ENCODE results near the gene VIPAS39.
A peak's percentile ranks its signal among the peaks of the same experiment; 100 is the strongest.

The VIPAS39 gene

GRCh38 chr14:77390188-77390587 lies 67.2 kb downstream of the VIPAS39 start:
- DNase-seq = no peak

DNA sequence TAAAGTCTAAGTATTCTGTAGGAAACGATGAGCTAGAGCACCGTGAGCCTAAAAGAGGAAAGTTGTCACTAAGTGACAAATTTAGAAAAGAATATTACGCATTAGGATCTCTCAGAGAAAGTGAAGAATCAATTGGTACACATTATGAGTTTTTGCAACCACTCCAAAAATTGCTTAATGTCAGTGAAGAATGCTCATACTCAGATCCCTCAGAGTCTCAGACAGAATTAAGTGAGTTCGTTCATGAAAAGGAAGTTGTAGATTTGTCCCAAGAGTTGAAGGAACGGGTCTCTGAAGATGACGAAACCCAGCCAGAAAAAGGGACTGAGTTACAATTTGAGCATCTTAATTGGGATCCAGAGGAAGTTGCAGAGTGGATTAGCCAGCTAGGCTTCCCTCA lies 78.7 kb downstream of the VIPAS39 start:
- peak; percentile 62 for DNase-seq

GRCh38 chr14:77377502-77377844 lies 79.9 kb downstream of the VIPAS39 start:
- DNase-seq = no peak

DNA sequence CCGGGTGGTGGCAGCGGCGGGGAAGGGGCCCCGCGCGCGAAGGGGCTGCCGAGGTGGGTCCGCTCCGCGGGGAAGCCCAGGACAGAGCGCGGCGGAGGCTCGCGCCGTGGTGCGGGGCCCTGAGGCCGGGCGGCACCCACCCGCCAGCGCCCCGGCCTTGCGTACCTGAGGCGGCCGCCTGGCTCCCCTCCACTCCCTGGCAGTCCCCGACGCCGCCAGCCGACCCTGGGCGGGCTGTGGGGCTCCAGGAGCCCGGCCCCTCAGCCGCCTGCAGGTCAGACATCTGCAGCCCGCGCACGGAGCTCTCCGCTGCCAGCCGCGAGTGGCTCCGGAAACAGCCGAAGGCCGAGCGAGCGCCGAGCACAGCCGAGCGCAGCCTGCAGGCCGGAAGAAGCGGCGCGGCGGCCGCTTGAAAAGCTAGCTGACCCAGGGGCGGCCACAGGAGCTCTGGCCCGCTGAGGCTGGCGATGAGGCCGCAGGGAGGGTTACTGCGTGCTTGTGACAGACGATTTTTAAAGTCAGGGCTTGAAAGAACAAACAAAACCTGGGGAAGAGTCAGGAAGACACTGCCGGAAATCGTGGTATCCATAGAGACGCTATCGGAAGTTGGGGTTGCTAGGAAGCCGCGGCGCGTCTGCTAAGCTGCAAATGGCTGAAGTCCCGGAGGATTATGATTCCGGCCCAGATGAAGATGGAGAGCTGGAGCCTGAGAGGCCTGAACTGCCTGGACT lies 80.5 kb downstream of the VIPAS39 start, which contains the start of the genes SAMD15 and TMED8:
SAMD15 (plus strand) TSS at position 609 of the 731 bp plus-strand sequence; CDS start at position 649, 40 bp downstream.
TMED8 (minus strand) TSS at position 324 of the 731 bp plus-strand sequence; CDS start at position 283, 41 bp downstream.
- DNase-seq = peak; percentile 86

Data from suppressor macrophage treated with lipopolysaccharide for 4 hours (primary cell).